Measurements from ENCODE around the gene INAVA.

- TF ChIP-seq CTCF (IDR thresholded peaks at IDR 0.05) (no peak), ZFX (IDR thresholded peaks at IDR 0.05; ENCODE audit: borderline replicate concordance) (no peak)
Measured at GRCh38 chr1:200925831-200926230, 31.1 kb downstream of the INAVA start.
